Liver (tissue), 3 donors: Measurements from ENCODE around the gene SEMA7A.

ENCODE experiments used
- CTCF ChIP-seq: fragments of 150-350 bp; IDR thresholded peaks from 2 replicates; pipeline ENCODE4 v1.5.1; 2017; ENCODE audit warnings: improper control_type of control experiment, low read depth, low read length; ENCODE audit not compliant: missing input control
- GABPA ChIP-seq, 2 donors: IDR thresholded peaks in 1 of 2; conservative IDR thresholded peaks in 1 of 2; 2 replicates each; pipeline ENCODE4 v1.6.1; 2016; ENCODE audit warnings: antibody characterized with exemption in 2 of 2, mild to moderate bottlenecking in 1 of 2, moderate library complexity in 1 of 2
- MAX ChIP-seq: IDR thresholded peaks from 2 replicates; pipeline ENCODE4 v1.6.1; 2016; ENCODE audit warnings: antibody characterized with exemption
- RAD21 ChIP-seq, 2 donors: IDR thresholded peaks; 2 replicates each; pipeline ENCODE4 v1.6.1; 2016; ENCODE audit warnings: antibody characterized with exemption in 2 of 2, mild to moderate bottlenecking in 2 of 2
- SP1 ChIP-seq: IDR thresholded peaks from 2 replicates; pipeline ENCODE4 v1.6.1; 2018; ENCODE audit warnings: antibody characterized with exemption, mild to moderate bottlenecking
- YY1 ChIP-seq: IDR thresholded peaks from 2 replicates; pipeline ENCODE4 v1.6.1; 2016; ENCODE audit warnings: antibody characterized with exemption, mild to moderate bottlenecking
- TF ChIP-seq, protein P1 (sequence below): IDR thresholded peaks from 2 replicates; pipeline ENCODE4 v1.6.1; 2016; ENCODE audit warnings: antibody characterized with exemption
- donor health status: healthy.
- donor health status: healthy.

DNA sequence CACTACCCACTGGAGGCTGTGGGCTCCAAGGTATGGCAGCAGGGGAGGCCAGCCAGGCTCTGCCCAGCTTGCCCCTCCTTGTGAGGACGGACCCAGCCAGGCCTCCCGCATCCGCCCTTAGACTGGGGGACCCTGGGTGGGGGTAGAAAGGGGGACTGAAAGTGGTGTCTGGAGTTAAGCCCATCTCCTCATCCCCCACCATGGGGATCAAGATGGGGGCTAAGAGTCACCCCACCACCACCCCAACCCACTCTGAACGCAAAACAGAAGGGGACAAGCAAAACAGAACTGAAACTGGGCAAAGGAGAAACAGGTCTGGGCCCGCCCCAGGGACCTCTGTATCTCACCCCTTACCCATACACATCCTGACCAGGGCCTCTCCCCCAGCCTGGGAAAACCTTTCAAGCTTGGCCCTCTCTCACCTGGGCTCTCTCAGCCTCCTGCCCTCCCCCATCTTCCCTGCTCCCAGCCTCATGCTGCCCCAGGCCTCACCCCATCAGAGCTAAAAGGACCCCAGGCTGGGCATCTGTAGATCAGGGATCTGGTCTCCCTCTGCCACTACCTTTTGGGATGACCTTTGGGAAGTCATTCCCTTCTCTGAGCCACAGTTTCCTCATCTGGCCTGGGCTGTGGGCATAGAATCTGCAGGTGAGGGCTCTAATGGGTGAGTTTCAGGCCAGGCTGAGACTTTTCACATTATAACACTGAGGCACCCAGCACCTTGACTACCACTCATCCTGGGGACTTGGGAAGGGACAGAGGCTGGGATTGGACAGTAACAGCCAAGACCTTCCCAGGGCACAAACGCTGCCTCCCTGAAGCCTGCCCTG lies 36.3 kb downstream of the SEMA7A start:
- TF ChIP-seq CTCF (no peak), YY1 (no peak), MAX (no peak), SP1 (no peak), RAD21 (IDR thresholded peaks at IDR 0.05) (no peak), GABPA (IDR thresholded peaks at IDR 0.05 in 1 of 2, conservative IDR thresholded peaks at IDR 0.05 in 1 of 2) (no peak)
- TF ChIP-seq, protein P1, sequence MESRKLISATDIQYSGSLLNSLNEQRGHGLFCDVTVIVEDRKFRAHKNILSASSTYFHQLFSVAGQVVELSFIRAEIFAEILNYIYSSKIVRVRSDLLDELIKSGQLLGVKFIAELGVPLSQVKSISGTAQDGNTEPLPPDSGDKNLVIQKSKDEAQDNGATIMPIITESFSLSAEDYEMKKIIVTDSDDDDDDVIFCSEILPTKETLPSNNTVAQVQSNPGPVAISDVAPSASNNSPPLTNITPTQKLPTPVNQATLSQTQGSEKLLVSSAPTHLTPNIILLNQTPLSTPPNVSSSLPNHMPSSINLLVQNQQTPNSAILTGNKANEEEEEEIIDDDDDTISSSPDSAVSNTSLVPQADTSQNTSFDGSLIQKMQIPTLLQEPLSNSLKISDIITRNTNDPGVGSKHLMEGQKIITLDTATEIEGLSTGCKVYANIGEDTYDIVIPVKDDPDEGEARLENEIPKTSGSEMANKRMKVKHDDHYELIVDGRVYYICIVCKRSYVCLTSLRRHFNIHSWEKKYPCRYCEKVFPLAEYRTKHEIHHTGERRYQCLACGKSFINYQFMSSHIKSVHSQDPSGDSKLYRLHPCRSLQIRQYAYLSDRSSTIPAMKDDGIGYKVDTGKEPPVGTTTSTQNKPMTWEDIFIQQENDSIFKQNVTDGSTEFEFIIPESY, result no peak
